Left lobe of liver (tissue), 2 donors: ENCODE data around the gene IGFBP5. TPM values are rescaled to one million over a fixed set of nuclear protein-coding genes. Genes with fewer than 3 reads are reported as not detected.

Experiments used
- ATAC-seq: fragments of 200-7000 bp; cut with Tn5 transposase; one replicate; pipeline ENCODE4 v1.9.1; 2020; ENCODE audit warnings: mild to moderate bottlenecking, moderate library complexity
- DNase-seq: peaks from one replicate; pipeline ENCODE4 v3.0.0-alpha.2; 2020; ENCODE audit warnings: low spot score
- total RNA-seq: library from RNA; stranded (reverse); gene quantifications from one replicate; pipeline ENCODE4 v1.2.1, GENCODE V29; 2021
- donor health status: DM: no; HTN: no; CAD: no; lungs with moderate emphysema.
- donor health status: DM: no; HTN: yes; CAD: no.

Gene IGFBP5, protein sequence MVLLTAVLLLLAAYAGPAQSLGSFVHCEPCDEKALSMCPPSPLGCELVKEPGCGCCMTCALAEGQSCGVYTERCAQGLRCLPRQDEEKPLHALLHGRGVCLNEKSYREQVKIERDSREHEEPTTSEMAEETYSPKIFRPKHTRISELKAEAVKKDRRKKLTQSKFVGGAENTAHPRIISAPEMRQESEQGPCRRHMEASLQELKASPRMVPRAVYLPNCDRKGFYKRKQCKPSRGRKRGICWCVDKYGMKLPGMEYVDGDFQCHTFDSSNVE
- total RNA-seq: 55.4 TPM

DNA sequence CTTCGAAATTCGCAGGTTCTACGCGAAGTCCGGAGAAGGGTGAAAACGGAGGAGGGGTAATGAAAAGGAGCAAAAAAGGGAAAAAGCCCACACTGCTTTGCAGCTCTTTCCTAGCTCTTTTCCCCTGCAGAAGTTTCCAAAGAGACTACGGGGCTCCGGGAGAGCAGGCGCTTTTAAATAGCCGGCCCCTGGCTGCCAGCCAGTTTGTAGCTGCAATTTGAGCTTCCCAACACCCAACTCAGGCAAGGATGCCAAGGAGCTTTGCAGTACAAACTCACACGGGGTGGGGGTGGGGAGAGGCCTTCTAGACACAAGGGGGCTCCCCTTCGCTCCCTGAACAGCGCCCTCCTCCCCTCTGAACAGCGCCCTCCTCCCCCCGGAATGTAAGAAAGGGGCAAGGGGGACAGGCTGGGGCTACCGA is at the start of gene IGFBP5:
Gene IGFBP5, minus strand, starts transcription at position 149 of the 421 bp plus-strand sequence. CDS start 774 bp downstream, outside the sequence.
- peak; percentile 27 for ATAC-seq
- peak; percentile 68 for DNase-seq

GRCh38 chr2:216743781-216744180 is 48.4 kb upstream of the IGFBP5 start:
- no peak for DNase-seq
- no peak for ATAC-seq

GRCh38 chr2:216742411-216742810 is 47.1 kb upstream of the IGFBP5 start:
- DNase-seq (no peak), ATAC-seq (no peak)

DNA sequence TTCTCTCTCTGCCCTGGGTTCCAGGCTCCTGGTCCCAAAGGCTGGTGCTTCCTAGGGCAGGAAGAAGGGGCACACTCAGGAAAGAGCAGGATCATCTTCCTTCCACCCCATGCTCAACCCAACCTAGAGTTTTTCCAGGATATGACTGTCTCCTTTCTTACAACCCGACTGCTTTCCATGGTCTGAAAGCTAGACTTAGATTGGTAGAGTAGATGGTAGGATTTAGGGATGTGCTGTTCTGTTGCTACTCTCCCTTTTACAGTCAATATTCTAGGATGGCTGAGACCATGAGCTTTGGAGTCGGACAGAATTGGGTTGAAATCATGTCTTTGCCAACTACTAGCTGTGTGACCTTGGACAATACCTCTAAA is 45.9 kb upstream of the IGFBP5 start:
- DNase-seq (no peak), ATAC-seq (peak; percentile 58)

- DNase-seq (peak; percentile 79), ATAC-seq (peak; percentile 96)
These were observed 45.3 kb upstream of the IGFBP5 start for GRCh38 chr2:216740557-216741222.

- DNase-seq (peak; percentile 26), ATAC-seq (no peak)
These were observed 43.7 kb upstream of the IGFBP5 start for GRCh38 chr2:216739035-216739434.

DNA sequence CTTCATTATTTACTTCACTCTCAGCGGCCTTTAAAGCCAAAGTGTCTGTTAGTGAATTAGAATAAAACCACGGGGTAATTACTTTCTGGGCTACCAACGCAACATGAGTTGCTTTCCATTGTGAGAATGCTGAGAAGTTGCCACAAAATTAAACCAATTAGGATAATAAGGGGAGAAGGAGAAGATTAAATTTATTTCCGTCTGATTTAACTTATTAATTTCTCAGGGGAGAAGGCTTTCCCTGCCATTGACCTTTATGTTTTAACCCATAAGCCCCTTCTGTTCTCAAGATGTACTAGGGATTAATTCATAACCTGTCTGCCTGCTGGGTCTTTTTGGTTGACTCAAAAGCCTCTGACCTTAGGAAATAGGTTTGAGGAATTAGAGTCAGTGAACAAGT is 42.3 kb upstream of the IGFBP5 start:
- no peak for ATAC-seq
- DNase-seq: no peak

GRCh38 chr2:216736326-216736725 is 41.0 kb upstream of the IGFBP5 start:
- DNase-seq (peak; percentile 7), ATAC-seq (no peak)

GRCh38 chr2:216735668-216736067 is 40.3 kb upstream of the IGFBP5 start:
- DNase-seq: no peak
- no peak for ATAC-seq

GRCh38 chr2:216735086-216735485 is 39.7 kb upstream of the IGFBP5 start:
- ATAC-seq (peak; percentile 21), DNase-seq (peak; percentile 34)

DNA sequence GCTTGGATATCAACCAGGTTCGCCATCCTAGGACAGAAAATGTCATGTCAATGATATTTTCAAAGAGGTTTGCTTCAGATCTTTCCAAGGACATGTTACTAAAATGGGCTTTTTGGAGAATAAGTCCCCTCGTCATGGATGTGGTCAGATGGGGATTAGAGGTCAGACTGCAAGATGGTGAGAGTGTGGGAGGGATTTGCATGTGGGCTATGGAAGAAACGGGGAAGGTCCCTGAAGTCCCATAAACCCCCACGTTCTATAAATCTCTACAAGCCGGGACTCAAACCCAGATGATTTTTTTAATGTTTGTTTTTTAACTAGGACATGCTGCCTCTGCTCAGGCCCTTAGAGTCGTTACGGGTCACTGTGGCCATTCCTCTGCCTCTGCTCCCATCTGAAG is 37.7 kb upstream of the IGFBP5 start:
- ATAC-seq (no peak), DNase-seq (peak; percentile 7)

GRCh38 chr2:216732334-216732733 is 37.0 kb upstream of the IGFBP5 start:
- DNase-seq: peak; percentile 33

GRCh38 chr2:216731465-216731864 is 36.1 kb upstream of the IGFBP5 start:
- DNase-seq (peak; percentile 23), ATAC-seq (no peak)

More at GRCh38 chr2:216732334-216732733, 37.0 kb upstream of the IGFBP5 start:
- ATAC-seq: no peak

- ATAC-seq (no peak), DNase-seq (peak; percentile 30)
These were observed 35.5 kb upstream of the IGFBP5 start for GRCh38 chr2:216730871-216731270.

DNA sequence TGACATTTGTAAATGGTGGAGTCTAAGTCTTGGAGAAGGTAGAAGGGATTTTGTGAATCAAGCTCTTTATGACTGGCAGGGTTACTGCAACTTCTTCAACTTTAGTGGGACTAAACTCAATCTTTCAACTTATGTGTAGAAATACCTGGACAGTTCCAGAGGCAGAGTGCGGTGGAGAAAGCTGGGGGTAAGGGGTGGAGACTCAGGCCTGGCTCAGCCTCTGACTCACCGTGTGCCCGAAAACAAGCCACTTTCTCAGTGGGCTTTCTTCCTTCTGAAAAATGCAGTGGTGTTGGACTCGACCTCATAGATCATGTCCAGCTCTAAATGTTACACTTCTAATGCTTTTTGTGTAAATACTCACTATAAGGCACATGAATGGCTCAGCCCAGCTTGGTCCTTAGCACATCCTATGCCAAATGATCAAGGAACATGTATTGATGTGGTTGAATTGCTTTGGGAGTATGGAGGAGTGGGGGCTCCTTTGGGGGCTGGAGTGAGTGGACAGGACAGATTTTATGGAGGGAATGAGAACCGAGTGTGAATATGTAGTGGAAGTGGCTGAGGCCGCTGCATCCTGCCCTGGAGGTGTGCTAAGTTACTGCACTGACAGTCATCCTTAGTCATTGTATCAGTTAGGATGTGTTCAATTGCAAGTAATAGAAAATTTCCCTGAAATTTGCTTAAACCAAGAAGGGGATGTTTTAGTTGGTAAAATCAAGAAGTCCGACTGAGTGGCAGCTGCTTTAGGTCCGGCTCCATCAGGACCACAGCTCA is 32.2 kb upstream of the IGFBP5 start:
- ATAC-seq (no peak), DNase-seq (no peak)

DNA sequence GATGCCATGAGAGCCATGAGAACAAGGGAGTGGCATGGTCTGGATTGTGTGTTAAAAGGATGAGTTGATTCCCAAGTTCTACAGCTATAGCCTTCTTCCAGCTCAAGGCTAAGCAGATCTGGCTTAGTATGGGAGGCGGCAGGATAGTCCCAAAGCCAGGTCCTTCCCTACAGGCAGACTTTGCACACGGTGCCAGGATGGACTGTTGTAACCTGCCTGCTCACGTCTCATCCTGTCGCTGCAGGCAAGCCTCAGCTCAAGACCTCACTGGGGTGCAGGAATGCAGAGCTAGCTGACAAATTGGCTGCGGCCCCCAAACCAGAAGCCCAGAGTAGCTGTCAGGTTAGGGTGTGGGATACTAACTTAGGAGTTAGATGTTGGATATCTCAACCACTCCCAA is 28.8 kb upstream of the IGFBP5 start:
- DNase-seq (no peak), ATAC-seq (no peak)

- ATAC-seq (no peak), DNase-seq (no peak)
These were observed 25.8 kb upstream of the IGFBP5 start for GRCh38 chr2:216721141-216721540.

- ATAC-seq (no peak), DNase-seq (no peak)
These were observed 25.4 kb upstream of the IGFBP5 start for GRCh38 chr2:216720722-216721121.

GRCh38 chr2:216717907-216718615 is 22.7 kb upstream of the IGFBP5 start:
- ATAC-seq (no peak), DNase-seq (no peak)

DNA sequence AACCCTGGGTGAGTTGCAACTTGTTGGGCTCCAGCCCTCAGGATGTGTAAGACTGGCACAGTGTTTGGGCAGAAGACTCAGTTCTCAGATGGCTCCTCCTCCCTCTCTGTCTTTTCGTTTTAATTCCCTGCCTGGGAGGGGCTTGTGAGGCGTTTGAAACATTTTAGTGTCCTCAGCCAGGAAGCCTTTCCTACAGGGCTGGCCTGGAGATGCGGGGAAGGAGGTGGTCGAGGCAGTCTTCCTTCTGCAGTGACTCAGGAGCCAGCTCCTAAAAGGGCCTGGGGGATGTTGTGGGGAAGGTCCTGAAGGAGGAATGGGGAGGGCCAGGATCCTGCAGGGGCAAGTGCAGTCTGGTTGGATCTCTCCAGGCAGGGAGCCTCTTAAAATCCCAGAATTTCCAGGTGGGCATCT is 22.1 kb upstream of the IGFBP5 start:
- DNase-seq (no peak), ATAC-seq (no peak)

- ATAC-seq (no peak), DNase-seq (no peak)
These were observed 20.8 kb upstream of the IGFBP5 start for GRCh38 chr2:216716109-216716508.
